Common myeloid progenitor, CD34-positive (primary cell): ENCODE measurements around the gene ZNF775.

Experiments
- CTCF ChIA-PET: fragments of 350-600 bp; sonication (Branson Sonifier 250); formaldehyde crosslinking; loops from one replicate; lab custom pipeline; 2021; ENCODE audit warnings: antibody characterized with exemption; lab: Charles Lee
- POLR2A ChIA-PET: fragments of 350-600 bp; sonication (Branson Sonifier 250); formaldehyde crosslinking; loops from one replicate; lab custom pipeline; 2021; ENCODE audit warnings: antibody characterized with exemption; lab: Charles Lee
- DNase-seq, 3 donors: peaks; one replicate each; pipeline versions ENCODE4 v3.0.0 to v3.0.0-alpha.2; 2013
- H3K27ac ChIP-seq, 2 experiments: 1 replicate in 1 of 2; 2 replicates in 1 of 2; pipeline ENCODE4 v1.7.0; 2013; ENCODE audit warnings: inconsistent platforms in 2 of 2, low read length in 2 of 2, mild to moderate bottlenecking in 2 of 2, low read depth in 1 of 2, moderate library complexity in 1 of 2; ENCODE audit not compliant: severe bottlenecking in 2 of 2, insufficient read depth in 1 of 2, poor library complexity in 1 of 2
- H3K27me3 ChIP-seq, 5 experiments: replicated peaks in 2 of 5; 1 replicate in 3 of 5; 2 replicates in 2 of 5; pipeline versions ENCODE4 v1.6.1 to v1.7.0; 2013; ENCODE audit warnings: low read length in 4 of 5, mild to moderate bottlenecking in 2 of 5, moderate library complexity in 2 of 5, inconsistent platforms in 1 of 5; ENCODE audit not compliant: insufficient read depth in 5 of 5, control insufficient read depth in 4 of 5
- H3K36me3 ChIP-seq, 4 experiments: 1 replicate in 2 of 4; 2 replicates in 2 of 4; pipeline versions ENCODE4 v1.6.1 to v1.7.0; 2013; ENCODE audit warnings: low read length in 3 of 4, control low read depth in 1 of 4, mild to moderate bottlenecking in 1 of 4; ENCODE audit not compliant: control insufficient read depth in 4 of 4, insufficient read depth in 4 of 4
- H3K4me1 ChIP-seq, 4 experiments: 1 replicate in 3 of 4; 2 replicates in 1 of 4; pipeline versions ENCODE4 v1.6.1 to v1.7.1; 2013; ENCODE audit warnings: low read length in 3 of 4, mild to moderate bottlenecking in 3 of 4, control low read depth in 1 of 4, inconsistent platforms in 1 of 4, moderate library complexity in 1 of 4; ENCODE audit not compliant: control insufficient read depth in 4 of 4, insufficient read depth in 4 of 4; ENCODE audit errors: control extremely low read depth in 1 of 4
- H3K4me3 ChIP-seq, 7 experiments: 1 replicate in 4 of 7; 2 replicates in 3 of 7; pipeline versions ENCODE4 v1.5.1 to v1.7.0; 2013; ENCODE audit warnings: mild to moderate bottlenecking in 7 of 7, low read length in 6 of 7, moderate library complexity in 6 of 7, inconsistent platforms in 2 of 7, low read depth in 2 of 7, control low read depth in 1 of 7; ENCODE audit not compliant: insufficient read depth in 4 of 7, control insufficient read depth in 1 of 7; ENCODE audit errors: extremely low read depth in 1 of 7
- H3K9me3 ChIP-seq, 5 experiments: 1 replicate in 4 of 5; 2 replicates in 1 of 5; pipeline versions ENCODE4 v1.6.1 to v1.7.1; 2013; ENCODE audit warnings: low read length in 4 of 5, mild to moderate bottlenecking in 2 of 5, inconsistent platforms in 1 of 5, low read depth in 1 of 5, moderate library complexity in 1 of 5; ENCODE audit not compliant: control insufficient read depth in 4 of 5, insufficient read depth in 2 of 5; ENCODE audit errors: control extremely low read depth in 1 of 5
- WGBS: methylation state at CpG from one replicate; pipeline ENCODE4 v1.1.5; 2013; ENCODE audit not compliant: insufficient coverage; 5-methylcytosine and 5-hydroxymethylcytosine counted together

ZNF775 gene

GRCh38 chr7:150421831-150422230 is 42.7 kb downstream of the ZNF775 start:
- ChIA-PET POLR2A (no interaction called here), CTCF (interaction anchor here (0.7 to 1.8 kb wide), 12 partner anchors 9 to 363 kb away, joined by 3 to 14 read pairs (median 4); no protein-coding TSS in a partner anchor)
- H3K9me3 ChIP-seq, result no peaks in the 10 kb centered on the region
- H3K4me1 ChIP-seq, result peaks cover 0 to 2% (median 0%) of the 10 kb centered on the region in 4 experiments
- peaks cover 0 to 1% (median 0%) of the 10 kb centered on the region in 5 experiments for H3K27me3 ChIP-seq
- 83% methylated on average over 11 of the region's 17 CpGs for WGBS
- no peak overlapping the region for H3K27ac ChIP-seq
- DNase-seq, result no peak
- H3K36me3 ChIP-seq, result no peaks in the 10 kb centered on the region
- no peak overlapping the region for H3K4me3 ChIP-seq

- H3K27me3 ChIP-seq, result no peaks in the 10 kb centered on the region
- CTCF ChIA-PET, result interaction anchor here (0.6 to 1.0 kb wide), 2 partner anchors 8 to 87 kb away, joined by 3 read pairs; no protein-coding TSS in a partner anchor
- no peak for DNase-seq
- peaks cover 0 to 35% (median 22%) of the 10 kb centered on the region in 4 experiments for H3K4me1 ChIP-seq
- 68% methylated on average over 3 of the region's 4 CpGs for WGBS
- H3K27ac ChIP-seq, result no peak overlapping the region
- no peaks in the 10 kb centered on the region for H3K9me3 ChIP-seq
- H3K36me3 ChIP-seq, result no peaks in the 10 kb centered on the region
- POLR2A ChIA-PET, result no interaction called here
- H3K4me3 ChIP-seq, result no peak overlapping the region
These were observed 46.5 kb downstream of the ZNF775 start for GRCh38 chr7:150425670-150426069.

- peak in 2 of 3 donors; percentile 91 to 94 for DNase-seq
These were observed 49.7 kb downstream of the ZNF775 start for GRCh38 chr7:150428671-150429451.

GRCh38 chr7:150429699-150430098 is 50.6 kb downstream of the ZNF775 start:
- ChIA-PET POLR2A (interaction anchor here (1.7 kb wide), 1 partner anchor 13 kb away, joined by 4 read pairs; no protein-coding TSS in a partner anchor), CTCF (interaction anchor here (1.6 kb wide), 1 partner anchor 326 kb away, joined by 3 read pairs; no protein-coding TSS in a partner anchor)
- Histone ChIP-seq H3K27ac (no peak overlapping the region), H3K9me3 (peaks cover 0 to 2% (median 0%) of the 10 kb centered on the region in 5 experiments), H3K4me1 (peaks cover 4 to 60% (median 38%) of the 10 kb centered on the region in 4 experiments), H3K27me3 (no peaks in the 10 kb centered on the region), H3K4me3 (no peak overlapping the region), H3K36me3 (no peaks in the 10 kb centered on the region)
- 100% methylated on average over 7 of the region's 8 CpGs for WGBS
- DNase-seq, result no peak

More at GRCh38 chr7:150428671-150429451, 49.7 kb downstream of the ZNF775 start:
- no peaks in the 10 kb centered on the region for H3K27me3 ChIP-seq
- POLR2A ChIA-PET, result interaction anchor here (1.7 kb wide), 1 partner anchor 14 kb away, joined by 4 read pairs; no protein-coding TSS in a partner anchor
- H3K36me3 ChIP-seq, result no peaks in the 10 kb centered on the region
- H3K9me3 ChIP-seq, result peaks cover 0 to 2% (median 0%) of the 10 kb centered on the region in 5 experiments
- CTCF ChIA-PET, result interaction anchor here (0.9 to 1.6 kb wide), 5 partner anchors 10 to 327 kb away, joined by 3 to 8 read pairs (median 3); no protein-coding TSS in a partner anchor
- 46% methylated on average over 9 of the region's 11 CpGs for WGBS
- H3K27ac ChIP-seq, result no peak overlapping the region
- peak overlapping the region in 2 of 7 experiments; percentile 3 to 33 for H3K4me3 ChIP-seq
- peaks cover 4 to 52% (median 32%) of the 10 kb centered on the region in 4 experiments for H3K4me1 ChIP-seq

GRCh38 chr7:150430465-150431085 is 51.4 kb downstream of the ZNF775 start:
- no peak for DNase-seq
- WGBS, result 99% methylated on average over 13 of the region's 14 CpGs
- peaks cover 4 to 68% (median 41%) of the 10 kb centered on the region in 4 experiments for H3K4me1 ChIP-seq
- POLR2A ChIA-PET, result no interaction called here
- no peak overlapping the region for H3K4me3 ChIP-seq
- H3K27ac ChIP-seq, result no peak overlapping the region
- no peaks in the 10 kb centered on the region for H3K27me3 ChIP-seq
- CTCF ChIA-PET, result interaction anchor here (0.8 to 1.2 kb wide), 2 partner anchors 17 to 19 kb away, joined by 3 read pairs; no protein-coding TSS in a partner anchor
- H3K36me3 ChIP-seq, result no peaks in the 10 kb centered on the region
- H3K9me3 ChIP-seq, result peaks cover 0 to 2% (median 0%) of the 10 kb centered on the region in 5 experiments

- Histone ChIP-seq H3K9me3 (peaks cover 0 to 2% (median 0%) of the 10 kb centered on the region in 5 experiments), H3K36me3 (no peaks in the 10 kb centered on the region), H3K4me1 (peaks cover 4 to 73% (median 42%) of the 10 kb centered on the region in 4 experiments), H3K27me3 (no peaks in the 10 kb centered on the region), H3K27ac (no peak overlapping the region), H3K4me3 (no peak overlapping the region)
- ChIA-PET CTCF (interaction anchor here (0.7 to 2.1 kb wide), 5 partner anchors 10 to 193 kb away, joined by 3 to 9 read pairs (median 3); no protein-coding TSS in a partner anchor), POLR2A (no interaction called here)
- DNase-seq, result no peak
- WGBS, result 93% methylated on average over 4 of the region's 7 CpGs
These were observed 52.9 kb downstream of the ZNF775 start for GRCh38 chr7:150431839-150432658.
